Measurements from ENCODE around the gene ANO6.
A peak's percentile ranks its signal among the peaks of the same experiment; 100 is the strongest.
"Not testable (repeated sequence)": the region's sequence is repeated elsewhere in the genome, so short reads cannot be mapped to it uniquely, and the experiment has no call there.

The ANO6 gene

GRCh38 chr12:45214071-45214470, 1.8 kb upstream of the ANO6 start:
- no peak for DNase-seq

- DNase-seq, result no peak
These were observed 1.0 kb upstream of the ANO6 start for GRCh38 chr12:45214749-45215418.

GRCh38 chr12:45216230-45216982, 511 bp downstream of the ANO6 start:
- peak; percentile 42 for DNase-seq

- no peak for DNase-seq
These were observed 1.1 kb downstream of the ANO6 start for GRCh38 chr12:45216983-45217485.

GRCh38 chr12:45217846-45218245, 2.0 kb downstream of the ANO6 start:
- no peak for DNase-seq

- DNase-seq, result no peak
These were observed 3.7 kb downstream of the ANO6 start for GRCh38 chr12:45219621-45220020.

GRCh38 chr12:45220363-45220931, 4.6 kb downstream of the ANO6 start:
- DNase-seq, result no peak

- no peak for DNase-seq
These were observed 5.1 kb downstream of the ANO6 start for GRCh38 chr12:45220969-45221368.

DNA sequence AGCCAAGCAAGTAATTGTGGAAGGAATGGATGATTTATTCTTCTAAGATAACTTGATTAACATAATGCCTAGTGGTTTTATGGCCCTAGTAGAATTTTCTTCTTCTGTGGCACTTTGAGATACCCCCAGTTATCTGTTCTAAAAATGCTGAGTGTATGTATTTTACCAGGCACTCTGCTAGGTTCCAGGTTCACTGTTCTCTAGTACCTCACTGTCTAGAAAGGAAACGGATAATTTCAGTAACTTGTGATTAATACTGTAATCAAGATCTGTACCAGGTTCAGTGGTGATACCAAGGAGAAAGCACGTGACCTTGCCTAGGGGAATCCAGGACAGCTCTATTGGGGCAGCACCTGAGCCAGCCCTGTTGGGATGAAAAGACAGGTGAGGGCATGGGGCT, 8.0 kb downstream of the ANO6 start:
- DNase-seq, result no peak

DNA sequence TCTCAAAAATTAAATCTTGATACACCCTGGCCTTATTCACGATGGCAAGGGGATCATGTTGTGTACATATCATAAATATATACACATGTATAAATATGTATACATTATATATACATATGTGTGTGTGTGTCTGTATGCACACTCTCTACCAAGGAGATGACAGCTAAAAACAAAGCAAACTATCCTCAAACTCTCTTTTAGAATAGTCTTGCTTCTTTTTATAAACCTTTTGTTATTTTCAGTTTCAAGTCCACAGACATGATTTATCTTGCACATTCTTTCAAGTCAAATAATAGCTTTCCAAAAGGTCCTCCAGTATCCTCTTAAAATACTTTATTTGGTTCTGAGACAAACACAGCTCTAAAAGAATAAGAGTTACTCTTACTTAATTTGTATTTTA, 8.4 kb downstream of the ANO6 start:
- DNase-seq, result no peak

- no peak for DNase-seq
These were observed 10.1 kb downstream of the ANO6 start for GRCh38 chr12:45226021-45226420.

DNA sequence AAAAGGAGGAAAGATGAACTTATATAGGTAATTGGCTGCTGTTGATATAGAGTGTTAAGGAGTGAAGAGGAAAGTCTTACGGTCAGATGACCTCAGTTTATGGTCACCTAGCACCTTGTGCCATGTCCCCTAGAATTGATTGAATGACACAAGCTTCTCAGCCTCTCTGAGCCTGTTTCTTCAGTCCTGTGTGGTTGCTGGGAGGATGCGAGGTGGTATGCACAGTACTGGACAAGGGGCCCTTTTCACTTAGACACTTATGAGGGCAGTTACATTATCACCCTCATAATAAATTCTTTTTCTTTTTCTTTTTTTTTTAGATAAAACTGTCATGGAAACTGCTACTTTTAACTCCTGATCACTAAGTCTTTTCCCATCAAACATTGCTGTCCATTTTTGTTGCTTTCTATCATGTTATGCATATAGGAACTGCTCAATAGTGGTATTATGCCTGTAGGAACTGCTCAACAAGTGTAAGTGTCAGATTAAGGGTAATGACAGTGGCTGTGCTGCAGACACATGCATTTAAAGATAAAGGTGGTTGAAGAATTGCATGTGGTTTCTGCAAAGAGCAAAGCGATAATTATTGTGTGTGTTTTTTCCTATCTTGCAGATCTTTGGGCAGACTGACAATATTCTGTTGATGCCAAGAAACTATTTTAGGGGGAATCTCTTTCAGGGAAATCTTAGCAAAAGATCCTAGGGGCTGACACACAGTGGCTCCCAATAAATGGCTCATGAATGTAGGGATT, 11.6 kb downstream of the ANO6 start:
- DNase-seq, result no peak

GRCh38 chr12:45231515-45232145, 15.7 kb downstream of the ANO6 start:
- no peak for DNase-seq

- DNase-seq, result no peak
These were observed 16.4 kb downstream of the ANO6 start for GRCh38 chr12:45232146-45232755.

- no peak for DNase-seq
These were observed 17.0 kb downstream of the ANO6 start for GRCh38 chr12:45232756-45233372.

GRCh38 chr12:45234139-45234865, 18.4 kb downstream of the ANO6 start:
- DNase-seq, result no peak

- DNase-seq, result no peak
These were observed 19.5 kb downstream of the ANO6 start for GRCh38 chr12:45235087-45236025.

GRCh38 chr12:45236383-45236782, 20.5 kb downstream of the ANO6 start:
- DNase-seq, result not testable (repeated sequence)

DNA sequence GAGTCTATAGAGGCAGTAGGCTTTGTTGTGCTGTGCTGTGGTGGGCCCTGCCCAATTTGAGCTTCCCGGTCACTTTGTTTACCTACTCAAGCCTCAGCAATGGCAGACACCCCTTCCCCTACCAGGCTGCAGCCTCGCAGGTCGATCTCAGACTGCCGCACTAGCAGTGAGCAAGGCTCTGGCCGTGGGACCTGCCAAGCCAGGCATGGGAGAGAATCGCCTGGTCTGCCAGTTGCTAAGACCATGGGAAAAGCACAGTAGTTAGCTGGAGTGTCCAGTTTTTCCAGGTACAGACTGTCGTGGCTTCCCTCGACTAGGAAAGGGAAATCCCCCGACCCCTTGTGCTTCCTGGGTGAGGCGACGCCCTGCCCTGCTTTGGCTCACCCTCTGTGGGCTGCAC, 26.3 kb downstream of the ANO6 start:
- no peak for DNase-seq

DNA sequence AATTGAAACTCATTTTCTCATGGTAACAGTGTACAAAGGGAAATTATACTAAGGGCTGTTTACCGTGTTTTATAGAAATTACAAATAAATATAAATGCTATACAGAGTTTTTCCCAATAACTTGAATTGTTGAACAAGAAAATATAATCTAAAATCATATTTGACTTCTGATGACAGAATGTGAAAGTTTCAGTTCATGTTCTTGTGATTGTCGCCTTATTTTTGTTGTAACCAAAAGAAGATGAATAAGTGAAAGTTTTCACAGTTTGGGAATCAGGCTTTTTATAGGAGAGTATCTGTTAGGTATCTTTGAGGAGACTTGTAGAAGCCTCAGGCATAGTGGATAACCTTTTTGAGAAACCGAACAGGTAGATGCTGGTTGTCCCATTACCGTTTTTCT, 28.1 kb downstream of the ANO6 start:
- no peak for DNase-seq

All from activated CD8-positive, alpha-beta memory T cell treated with anti-CD3 and anti-CD28 coated beads, Interleukin-2, amount 50 U/mL, for 4 hours (primary cell).